ENCODE data around the gene ADH1B. TPM values are rescaled to one million over a fixed set of nuclear protein-coding genes. Genes with fewer than 3 reads are reported as not detected.

Gene ADH1B
- total RNA-seq, 4 donors from 2014 or later: 72.9 to 318 (median 212) TPM

DNA sequence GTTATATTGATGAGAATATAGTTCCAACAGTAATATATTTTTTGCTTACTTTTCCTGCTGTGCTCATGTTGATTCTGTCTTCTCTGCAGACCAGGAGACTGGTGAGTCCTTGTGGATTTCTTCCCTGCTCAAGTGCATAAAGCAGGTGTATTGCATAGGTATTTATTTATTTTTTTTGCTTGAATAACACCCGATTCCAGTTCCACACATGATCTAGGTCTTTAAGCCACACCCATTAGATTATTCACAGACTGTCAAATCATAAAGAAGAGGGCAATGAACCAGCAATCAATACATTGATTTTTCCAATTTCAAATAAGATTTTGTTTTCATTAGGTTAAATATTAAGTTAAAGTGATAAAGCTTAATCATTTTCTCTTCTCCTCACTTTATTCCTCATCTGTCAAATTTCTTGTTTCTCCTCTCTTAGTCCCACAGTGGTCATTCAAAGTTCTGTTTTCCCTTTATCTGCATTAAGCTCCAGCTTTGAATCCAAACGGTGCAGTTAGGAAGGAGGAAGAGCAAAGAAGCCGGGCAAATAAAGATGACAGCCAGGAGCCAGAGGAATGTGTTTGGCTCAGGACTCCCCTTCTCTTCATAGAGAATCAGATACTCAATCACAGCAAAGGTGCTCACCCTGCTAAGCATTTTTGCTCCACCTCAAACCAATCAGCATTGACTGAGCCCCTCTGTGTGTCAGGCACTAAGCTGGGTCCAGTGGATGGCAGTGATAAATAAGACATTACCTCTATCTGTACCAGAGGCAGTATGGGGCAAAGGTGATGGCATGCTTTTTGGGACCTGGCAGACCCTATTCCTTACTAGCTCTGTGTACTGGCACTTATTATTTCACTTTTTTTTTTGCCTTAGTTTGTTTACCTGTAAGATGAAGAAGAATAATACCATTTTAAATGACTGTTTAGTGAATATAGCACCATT, 30.1 kb downstream of the ADH1B start, which contains the start of gene ADH1A:
ADH1A (minus strand) TSS at position 138 of the 939 bp plus-strand sequence; CDS start at position 67, 71 bp downstream.
- 74% methylated on average over 3 of the region's 3 CpGs for WGBS
- Histone ChIP-seq H3K9me3 (no peaks in the 10 kb centered on the region), H3K27ac (no peak within 1 kb of the TSS), H3K27me3 (no peaks in the 10 kb centered on the region), H3K4me3 (no peak within 1 kb of the TSS), H3K4me1 (no peaks in the 10 kb centered on the region), H3K36me3 (no peaks in the 10 kb centered on the region)
- TF ChIP-seq POLR2A (IDR thresholded peaks at IDR 0.05) (no peak), POLR2AphosphoS5 (IDR thresholded peaks at IDR 0.05) (no peak), EP300 (IDR thresholded peaks at IDR 0.05) (no peak)
- TF ChIP-seq, protein P1, sequence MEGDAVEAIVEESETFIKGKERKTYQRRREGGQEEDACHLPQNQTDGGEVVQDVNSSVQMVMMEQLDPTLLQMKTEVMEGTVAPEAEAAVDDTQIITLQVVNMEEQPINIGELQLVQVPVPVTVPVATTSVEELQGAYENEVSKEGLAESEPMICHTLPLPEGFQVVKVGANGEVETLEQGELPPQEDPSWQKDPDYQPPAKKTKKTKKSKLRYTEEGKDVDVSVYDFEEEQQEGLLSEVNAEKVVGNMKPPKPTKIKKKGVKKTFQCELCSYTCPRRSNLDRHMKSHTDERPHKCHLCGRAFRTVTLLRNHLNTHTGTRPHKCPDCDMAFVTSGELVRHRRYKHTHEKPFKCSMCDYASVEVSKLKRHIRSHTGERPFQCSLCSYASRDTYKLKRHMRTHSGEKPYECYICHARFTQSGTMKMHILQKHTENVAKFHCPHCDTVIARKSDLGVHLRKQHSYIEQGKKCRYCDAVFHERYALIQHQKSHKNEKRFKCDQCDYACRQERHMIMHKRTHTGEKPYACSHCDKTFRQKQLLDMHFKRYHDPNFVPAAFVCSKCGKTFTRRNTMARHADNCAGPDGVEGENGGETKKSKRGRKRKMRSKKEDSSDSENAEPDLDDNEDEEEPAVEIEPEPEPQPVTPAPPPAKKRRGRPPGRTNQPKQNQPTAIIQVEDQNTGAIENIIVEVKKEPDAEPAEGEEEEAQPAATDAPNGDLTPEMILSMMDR (IDR thresholded peaks at IDR 0.05): no peak
- DNase-seq (ENCODE audit: low spot score in 2 of 2): no peak

DNA sequence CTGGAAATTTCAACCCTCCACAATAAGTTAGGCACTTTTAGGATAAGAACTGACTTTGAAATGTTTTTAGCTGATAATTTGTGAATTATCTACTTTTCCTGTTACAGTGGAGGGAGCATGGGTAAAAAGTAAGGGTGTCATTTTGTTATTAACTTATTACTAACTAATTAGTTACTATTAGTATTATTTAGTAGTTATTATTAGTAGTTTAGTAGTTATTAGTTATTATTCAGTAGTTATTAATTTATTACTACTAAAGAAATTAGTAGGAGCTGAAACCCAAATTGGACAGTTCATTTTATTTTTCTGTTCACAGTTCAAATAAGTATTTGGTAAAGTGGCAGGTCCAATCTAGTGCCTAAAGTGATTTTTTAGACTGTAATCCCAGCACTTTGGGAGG, 35.8 kb downstream of the ADH1B start:
- Histone ChIP-seq H3K4me1 (no peaks in the 10 kb centered on the region), H3K4me3 (no peak overlapping the region), H3K27ac (no peak overlapping the region), H3K9me3 (no peaks in the 10 kb centered on the region), H3K36me3 (no peaks in the 10 kb centered on the region), H3K27me3 (no peaks in the 10 kb centered on the region)
- no peak for DNase-seq (ENCODE audit: low spot score in 2 of 2)
- TF ChIP-seq POLR2A (IDR thresholded peaks at IDR 0.05) (no peak), POLR2AphosphoS5 (IDR thresholded peaks at IDR 0.05) (no peak)

DNA sequence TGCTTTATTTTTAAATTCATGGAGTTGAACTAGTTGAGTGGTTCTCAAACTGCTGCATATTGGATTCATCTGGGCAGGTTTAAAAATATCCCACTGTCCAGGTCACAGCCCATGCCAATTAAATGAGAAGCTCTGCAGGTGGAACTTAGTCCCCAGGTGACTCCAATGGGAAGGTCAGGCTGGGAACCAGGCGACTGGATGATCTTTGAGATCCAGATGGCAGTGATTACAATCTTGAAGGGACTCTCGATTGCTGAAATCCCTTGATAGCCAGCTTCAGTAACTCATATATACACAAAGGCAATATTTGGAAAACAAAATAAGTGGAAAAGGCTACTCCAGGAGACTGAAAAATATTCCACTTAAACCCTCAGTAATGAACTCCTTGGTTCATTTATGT, 38.5 kb downstream of the ADH1B start:
- Histone ChIP-seq H3K27me3 (no peaks in the 10 kb centered on the region), H3K4me1 (no peaks in the 10 kb centered on the region), H3K27ac (no peak overlapping the region), H3K9me3 (no peaks in the 10 kb centered on the region), H3K4me3 (no peak overlapping the region), H3K36me3 (no peaks in the 10 kb centered on the region)
- no peak for DNase-seq (ENCODE audit: low spot score in 2 of 2)
- TF ChIP-seq EP300 (IDR thresholded peaks at IDR 0.05) (no peak), POLR2A (IDR thresholded peaks at IDR 0.05) (no peak), POLR2AphosphoS5 (IDR thresholded peaks at IDR 0.05) (no peak)
- TF ChIP-seq, protein P1 (IDR thresholded peaks at IDR 0.05): no peak
- 70% methylated on average over 2 of the region's 2 CpGs for WGBS

DNA sequence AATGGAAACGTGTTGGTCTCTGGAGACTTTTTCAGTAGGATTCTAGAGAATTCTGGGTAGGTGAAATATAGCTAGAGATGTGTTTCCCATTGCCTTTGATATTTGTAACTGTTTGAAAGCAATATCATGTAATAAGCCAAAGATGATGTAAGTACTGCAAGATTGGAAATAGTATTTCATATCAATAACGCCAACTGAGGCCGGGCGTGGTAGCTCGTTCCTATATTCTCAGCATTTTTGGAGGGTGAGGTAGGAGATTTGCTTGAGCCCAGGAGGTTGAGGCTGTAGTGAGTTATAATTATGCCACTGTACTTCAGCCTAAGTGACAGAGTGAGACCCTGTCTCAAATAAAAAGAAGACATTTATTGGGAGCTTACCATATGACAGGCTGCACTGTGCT, 39.9 kb downstream of the ADH1B start:
- no peaks in the 10 kb centered on the region for H3K9me3 ChIP-seq
- no peak overlapping the region for H3K4me3 ChIP-seq
- no peaks in the 10 kb centered on the region for H3K4me1 ChIP-seq
- H3K27me3 ChIP-seq: no peaks in the 10 kb centered on the region
- H3K36me3 ChIP-seq: no peaks in the 10 kb centered on the region
- 73% methylated on average over 5 of the region's 5 CpGs for WGBS
- H3K27ac ChIP-seq: no peak overlapping the region
- DNase-seq (ENCODE audit: low spot score in 2 of 2): no peak
- TF ChIP-seq, protein P1 (IDR thresholded peaks at IDR 0.05): no peak
- TF ChIP-seq POLR2A (IDR thresholded peaks at IDR 0.05): no peak
- TF ChIP-seq POLR2AphosphoS5 (IDR thresholded peaks at IDR 0.05): no peak
- no peak for TF ChIP-seq EP300 (IDR thresholded peaks at IDR 0.05)

DNA sequence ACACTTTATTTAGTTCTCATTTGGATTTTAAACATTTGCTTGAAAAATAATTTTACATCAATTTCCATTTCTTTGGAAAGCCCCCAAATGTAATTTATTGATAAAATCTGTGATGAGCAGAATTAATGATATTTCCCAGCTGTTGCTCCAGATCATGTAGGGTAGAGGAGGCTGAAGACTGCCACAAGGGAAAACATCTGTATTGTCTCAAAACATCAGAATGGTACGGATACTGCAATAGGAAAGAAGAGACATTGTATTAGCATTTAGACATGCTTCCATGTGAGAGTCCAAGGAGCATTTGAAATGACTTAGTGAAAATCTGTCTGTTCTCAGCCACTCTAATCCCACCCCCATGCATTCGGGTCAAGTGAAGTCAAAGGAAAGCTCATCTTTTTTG, 44.8 kb downstream of the ADH1B start:
- H3K4me3 ChIP-seq: no peak overlapping the region
- no peaks in the 10 kb centered on the region for H3K36me3 ChIP-seq
- H3K9me3 ChIP-seq: no peaks in the 10 kb centered on the region
- DNase-seq (ENCODE audit: low spot score in 2 of 2): no peak
- TF ChIP-seq, protein P1 (IDR thresholded peaks at IDR 0.05): no peak
- no peak for TF ChIP-seq POLR2A (IDR thresholded peaks at IDR 0.05)
- no peak for TF ChIP-seq POLR2AphosphoS5 (IDR thresholded peaks at IDR 0.05)
- TF ChIP-seq EP300 (IDR thresholded peaks at IDR 0.05): no peak
- 75% methylated on average over 2 of the region's 2 CpGs for WGBS
- no peaks in the 10 kb centered on the region for H3K4me1 ChIP-seq
- no peak overlapping the region for H3K27ac ChIP-seq
- H3K27me3 ChIP-seq: no peaks in the 10 kb centered on the region

Measured in suprapubic skin (tissue), 4 donors.